B cell (primary cell): ENCODE results near the gene MRPS15. TPM values are rescaled to one million over a fixed set of nuclear protein-coding genes. Genes with fewer than 3 reads are reported as not detected.

Experiments
- ATAC-seq: fragments of 200-7000 bp; cut with Tn5 transposase; one replicate; pipeline ENCODE4 v1.10.0; 2021; ENCODE audit warnings: low read depth, mild to moderate bottlenecking, moderate number of reproducible peaks, moderate library complexity
- CTCF ChIA-PET: fragments of 350-600 bp; sonication (Branson Sonifier 250); formaldehyde crosslinking; loops from one replicate; lab custom pipeline; 2021; ENCODE audit warnings: antibody characterized with exemption, inconsistent platforms; lab: Charles Lee
- POLR2A ChIA-PET: fragments of 350-600 bp; sonication (Branson Sonifier 250); formaldehyde crosslinking; loops from one replicate; lab custom pipeline; 2021; ENCODE audit warnings: antibody characterized with exemption; lab: Charles Lee
- DNase-seq: peaks from one replicate; pipeline ENCODE4 v3.0.0; 2013
- H2AFZ ChIP-seq: 2 replicates; pipeline ENCODE4 v1.6.1; 2012; ENCODE audit warnings: mild to moderate bottlenecking, low read depth, low read length; ENCODE audit not compliant: insufficient read depth, poor library complexity, severe bottlenecking
- H3K27ac ChIP-seq, 2 donors: 1 replicate in 1 of 2; 2 replicates in 1 of 2; pipeline ENCODE4 v1.5.1; 2012 to 2013; ENCODE audit warnings: low read length in 2 of 2, mild to moderate bottlenecking in 2 of 2, moderate library complexity in 1 of 2
- H3K27me3 ChIP-seq, 4 experiments: fragments of 200-600 bp in 1 of 4; sonication (generic) in 1 of 4; replicated peaks in 1 of 4; 1 replicate in 2 of 4; 2 replicates in 2 of 4; pipeline versions ENCODE4 v1.6.1 to v1.7.0; 2013 to 2016; ENCODE audit warnings: low read length in 3 of 4, mild to moderate bottlenecking in 2 of 4, mixed read lengths in 1 of 4, moderate library complexity in 1 of 4; ENCODE audit not compliant: insufficient read depth in 4 of 4, control insufficient read depth in 3 of 4; ENCODE audit errors: control extremely low read depth in 1 of 4
- H3K36me3 ChIP-seq, 2 experiments: replicated peaks in 1 of 2; 1 replicate in 1 of 2; 2 replicates in 1 of 2; pipeline versions ENCODE4 v1.6.1 to v1.7.1; 2013; ENCODE audit warnings: low read length in 1 of 2; ENCODE audit not compliant: insufficient read depth in 2 of 2, control insufficient read depth in 1 of 2; ENCODE audit errors: control extremely low read depth in 1 of 2, extremely low read depth in 1 of 2
- H3K4me1 ChIP-seq, 2 donors: fragments of 200-600 bp in 1 of 2; sonication (generic) in 1 of 2; 1 replicate in 1 of 2; 2 replicates in 1 of 2; pipeline versions ENCODE4 v1.5.1 to v1.6.1; 2013 to 2017; ENCODE audit warnings: low read length in 2 of 2; ENCODE audit not compliant: control insufficient read depth in 2 of 2, insufficient read depth in 2 of 2
- H3K4me2 ChIP-seq: replicated peaks from 2 replicates; pipeline ENCODE3; 2012; ENCODE audit warnings: mild to moderate bottlenecking, low read depth, low read length; ENCODE audit not compliant: poor library complexity, severe bottlenecking
- H3K4me3 ChIP-seq, 5 experiments: fragments of 200-600 bp in 1 of 5; sonication (generic) in 1 of 5; 1 replicate in 3 of 5; 2 replicates in 2 of 5; pipeline versions ENCODE4 v1.5.1 to v1.7.0; 2011 to 2016; ENCODE audit warnings: low read length in 4 of 5, mild to moderate bottlenecking in 4 of 5, low read depth in 2 of 5, control low read depth in 1 of 5, moderate library complexity in 1 of 5; ENCODE audit not compliant: insufficient read depth in 1 of 5; ENCODE audit errors: control extremely low read depth in 1 of 5, extremely low read depth in 1 of 5
- H3K79me2 ChIP-seq: fragments of 200-600 bp; sonication (generic); one replicate; pipeline ENCODE4 v1.6.0; 2016; ENCODE audit warnings: low read length; ENCODE audit not compliant: control insufficient read depth, insufficient read depth
- H3K9ac ChIP-seq: fragments of 200-600 bp; sonication (generic); 2 replicates; pipeline ENCODE4 v1.6.1; 2017; ENCODE audit warnings: mild to moderate bottlenecking, low read length, moderate library complexity
- H3K9me3 ChIP-seq, 3 donors: one replicate each; pipeline versions ENCODE4 v1.6.1 to v1.7.1; 2013; ENCODE audit warnings: low read length in 2 of 3; ENCODE audit not compliant: control insufficient read depth in 2 of 3, insufficient read depth in 1 of 3; ENCODE audit errors: control extremely low read depth in 1 of 3
- H4K20me1 ChIP-seq: 2 replicates; pipeline ENCODE4 v1.6.0; 2012; ENCODE audit warnings: mild to moderate bottlenecking, low read length; ENCODE audit not compliant: insufficient read depth, control insufficient read depth, poor library complexity, severe bottlenecking
- H3K27ac Mint-ChIP-seq: one replicate; pipeline ENCODE4 v1.8.0; 2021; ENCODE audit warnings: mixed read lengths
- H3K27me3 Mint-ChIP-seq: one replicate; pipeline ENCODE4 v1.8.0; 2021; ENCODE audit warnings: mixed read lengths
- H3K4me1 Mint-ChIP-seq: one replicate; pipeline ENCODE4 v1.8.0; 2021; ENCODE audit warnings: mixed read lengths
- H3K4me3 Mint-ChIP-seq: one replicate; pipeline ENCODE4 v1.8.0; 2021; ENCODE audit warnings: mixed read lengths
- H3K9me3 Mint-ChIP-seq: one replicate; pipeline ENCODE4 v1.8.0; 2022; ENCODE audit warnings: mixed read lengths; ENCODE audit not compliant: insufficient read depth
- CTCF ChIP-seq: fragments of 200-600 bp; IDR thresholded peaks from one replicate; pipeline ENCODE4 v1.8.0; 2022; ENCODE audit warnings: antibody characterized with exemption, mild to moderate bottlenecking
- EZH2 ChIP-seq: IDR thresholded peaks from 2 replicates; pipeline ENCODE4 v1.6.1; 2012; ENCODE audit warnings: borderline replicate concordance, low read depth, mild to moderate bottlenecking, moderate library complexity, low read length; ENCODE audit not compliant: insufficient read depth, poor library complexity, severe bottlenecking
- WGBS: methylation state at CpG from one replicate; pipeline ENCODE4 v1.1.5; 2013; ENCODE audit warnings: missing lambda C conversion rate; ENCODE audit not compliant: insufficient coverage; 5-methylcytosine and 5-hydroxymethylcytosine counted together
- intact Hi-C: fragments of 100-400 bp; cut with micrococcal nuclease; formaldehyde crosslinking; loops from one replicate; pipeline ENCODE4 v1.10.0; 2022
- polyA plus RNA-seq: library from polyadenylated mRNA; depleted of rRNA; stranded (reverse); fragments of >200 nt; gene quantifications from 2 replicates; pipeline ENCODE4 v1.2.3, GENCODE V29; 2012
- total RNA-seq, 2 donors: library from RNA; stranded (reverse); fragments of 120-200 nt in 1 of 2; gene quantifications; 1 replicate in 1 of 2; 2 replicates in 1 of 2; pipeline versions ENCODE4 v1.2.3 to v1.2.4, GENCODE V29; 2013 to 2022

The MRPS15 gene
- total and polyA plus RNA-seq, 2 donors (not counting 1 experiment from before 2014, with no cell fraction given): 27.1 to 34.4 TPM

GRCh38 chr1:36471830-36472641 lies 7.9 kb upstream of the MRPS15 start:
- Histone ChIP-seq H3K4me1 (no peaks in the 10 kb centered on the region), H3K4me3 (no peak overlapping the region), H3K27ac (no peak overlapping the region), H2AFZ (no peak overlapping the region), H3K36me3 (no peaks in the 10 kb centered on the region), H3K27me3 (no peaks in the 10 kb centered on the region), H3K9me3 (no peaks in the 10 kb centered on the region), H3K79me2 (no peaks in the 10 kb centered on the region), H3K9ac (no peak overlapping the region), H4K20me1 (no peaks in the 10 kb centered on the region), H3K4me2 (no peak overlapping the region)
- Mint-ChIP-seq H3K9me3 (no peaks in the 10 kb centered on the region), H3K4me1 (peaks cover 2% of the 10 kb centered on the region), H3K27ac (no peak overlapping the region), H3K4me3 (no peak overlapping the region), H3K27me3 (no peaks in the 10 kb centered on the region)
- ChIA-PET POLR2A (no interaction called here), CTCF (no interaction called here)
- WGBS: 91% methylated on average over 19 of the region's 22 CpGs
- no peak for DNase-seq
- no peak for TF ChIP-seq EZH2
- TF ChIP-seq CTCF: no peak
- ATAC-seq: no peak
- intact Hi-C loops: no loop called here

GRCh38 chr1:36469163-36469562 lies 5.0 kb upstream of the MRPS15 start:
- CTCF ChIA-PET: no interaction called here
- ATAC-seq (no peak), DNase-seq (no peak)
- Histone ChIP-seq H3K9ac (no peak overlapping the region), H3K36me3 (no peaks in the 10 kb centered on the region), H3K4me3 (no peak overlapping the region), H2AFZ (no peak overlapping the region), H4K20me1 (no peaks in the 10 kb centered on the region), H3K4me1 (peaks cover 4 to 7% of the 10 kb centered on the region in 2 donors), H3K27me3 (no peaks in the 10 kb centered on the region), H3K79me2 (no peaks in the 10 kb centered on the region), H3K4me2 (no peak overlapping the region), H3K27ac (no peak overlapping the region), H3K9me3 (no peaks in the 10 kb centered on the region)
- Mint-ChIP-seq H3K4me1 (peaks cover 7% of the 10 kb centered on the region), H3K27ac (no peak overlapping the region), H3K9me3 (no peaks in the 10 kb centered on the region), H3K27me3 (no peaks in the 10 kb centered on the region), H3K4me3 (no peak overlapping the region)
- TF ChIP-seq CTCF (no peak), EZH2 (no peak)
- intact Hi-C loops: no loop called here
- WGBS: 65% methylated on average over 2 of the region's 2 CpGs
- POLR2A ChIA-PET: no interaction called here
